Hepatocyte (in vitro differentiated cells): ENCODE measurements around the gene CLCNKB. TPM values are rescaled to one million over a fixed set of nuclear protein-coding genes. Genes with fewer than 3 reads are reported as not detected.
"Not testable (repeated sequence)": the region's sequence is repeated elsewhere in the genome, so short reads cannot be mapped to it uniquely, and the experiment has no call there.

Experiments
- DNase-seq: peaks from one replicate; pipeline ENCODE4 v3.0.0-alpha.2; 2016; ENCODE audit warnings: low spot score
- H2AFZ ChIP-seq: fragments of 200-600 bp; sonication (generic); 2 replicates; pipeline ENCODE4 v1.6.0; 2016; ENCODE audit warnings: antibody characterized with exemption, mild to moderate bottlenecking
- H3K27ac ChIP-seq: fragments of 200-600 bp; sonication (generic); 2 replicates; pipeline ENCODE4 v1.5.1; 2016; ENCODE audit warnings: mild to moderate bottlenecking
- H3K27me3 ChIP-seq: fragments of 200-600 bp; sonication (generic); 2 replicates; pipeline ENCODE4 v1.6.1; 2016
- H3K36me3 ChIP-seq: fragments of 200-600 bp; sonication (generic); replicated peaks from 2 replicates; pipeline ENCODE4 v1.5.1; 2016; ENCODE audit warnings: low read depth; ENCODE audit not compliant: insufficient read depth
- H3K4me1 ChIP-seq: fragments of 200-600 bp; sonication (generic); 2 replicates; pipeline ENCODE4 v1.5.1; 2016; ENCODE audit warnings: mild to moderate bottlenecking, moderate library complexity; ENCODE audit not compliant: insufficient read depth
- H3K4me2 ChIP-seq: fragments of 200-600 bp; sonication (generic); 2 replicates; pipeline ENCODE4 v1.6.0; 2016
- H3K4me3 ChIP-seq: fragments of 200-600 bp; sonication (generic); 2 replicates; pipeline ENCODE4 v1.5.1; 2016; ENCODE audit warnings: mild to moderate bottlenecking
- H3K79me2 ChIP-seq: fragments of 200-600 bp; sonication (generic); 2 replicates; pipeline ENCODE4 v1.6.0; 2017; ENCODE audit warnings: mild to moderate bottlenecking
- H3K9me2 ChIP-seq: fragments of 200-600 bp; sonication (generic); replicated peaks from 2 replicates; pipeline ENCODE4 v1.6.0; 2017; ENCODE audit warnings: mild to moderate bottlenecking; ENCODE audit not compliant: insufficient read depth
- H3K9me3 ChIP-seq: fragments of 200-600 bp; sonication (generic); 2 replicates; pipeline ENCODE4 v1.5.1; 2016; ENCODE audit warnings: low read depth, mild to moderate bottlenecking
- H4K20me1 ChIP-seq: fragments of 200-600 bp; sonication (generic); 2 replicates; pipeline ENCODE4 v1.6.0; 2016; ENCODE audit warnings: mild to moderate bottlenecking; ENCODE audit not compliant: insufficient read depth, poor library complexity, severe bottlenecking
- EZH2 ChIP-seq: fragments of 200-600 bp; sonication (generic); IDR thresholded peaks from 2 replicates; pipeline ENCODE4 v1.6.1; 2016; ENCODE audit warnings: antibody characterized with exemption, mild to moderate bottlenecking, borderline replicate concordance
- EZH2phosphoT487 ChIP-seq: fragments of 200-600 bp; sonication (generic); IDR thresholded peaks from one replicate; pipeline ENCODE4 v1.6.1; 2018; ENCODE audit warnings: antibody characterized with exemption, mild to moderate bottlenecking, low read depth, moderate library complexity; ENCODE audit not compliant: unreplicated experiment, severe bottlenecking
- WGBS: methylation state at CpG from one replicate; pipeline ENCODE4 v1.1.6; 2016; ENCODE audit warnings: low lambda C conversion rate; ENCODE audit errors: missing lambda C conversion rate; 5-methylcytosine and 5-hydroxymethylcytosine counted together
- polyA plus RNA-seq: library from polyadenylated mRNA; unstranded; fragments of >200 nt; fragmentation: Nextera tagmentation; extraction: Ambion mirVana; gene quantifications from 2 replicates; pipeline ENCODE4 v1.2.1, GENCODE V29; 2016
- total RNA-seq: library from RNA; depleted of rRNA; stranded (reverse); fragments of >200 nt; gene quantifications from 2 replicates; pipeline ENCODE4 v1.2.3, GENCODE V29; 2014
- TF ChIP-seq, protein P1 (sequence below): fragments of 200-600 bp; sonication (generic); IDR thresholded peaks from 2 replicates; pipeline ENCODE4 v1.5.1; 2016; ENCODE audit warnings: antibody characterized with exemption, mild to moderate bottlenecking; ENCODE audit not compliant: poor library complexity

Gene CLCNKB
- total and polyA plus RNA-seq, 2 experiments from 2014 or later, result 0.47 to 1.4 TPM

DNA sequence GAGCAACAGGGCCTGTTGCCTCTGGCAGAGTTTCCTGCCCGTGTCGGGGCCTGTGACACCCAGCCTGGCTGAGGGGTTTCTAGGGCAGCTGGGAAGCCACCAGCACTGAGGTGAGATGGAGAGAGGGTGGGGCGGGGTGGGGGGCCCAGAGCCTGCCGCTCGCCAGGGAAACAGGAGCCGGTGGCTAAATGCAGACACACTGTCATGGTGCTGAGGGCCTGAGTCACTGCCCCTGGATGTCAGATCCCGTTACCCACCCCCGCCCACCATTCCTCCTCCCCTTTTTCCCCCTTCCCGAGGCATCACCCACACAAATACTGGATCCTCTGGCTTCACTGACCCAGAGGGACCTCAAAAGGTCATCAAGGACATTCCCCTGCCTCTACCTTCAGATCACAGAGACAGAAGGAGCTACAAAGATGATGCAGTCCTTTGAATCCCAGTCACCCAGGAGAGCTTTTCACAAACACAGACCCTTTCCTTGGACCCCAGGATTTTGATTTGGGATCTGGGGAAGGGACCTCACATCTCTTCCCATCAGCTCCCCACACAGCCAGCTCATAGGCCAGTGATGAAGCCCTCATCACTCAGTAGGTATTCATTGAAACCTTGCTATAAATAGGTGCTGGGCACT, 23.8 kb upstream of the CLCNKB start:
- peak; percentile 44 for DNase-seq
- Histone ChIP-seq H3K4me2 (no peak overlapping the region), H3K9me2 (no peaks in the 10 kb centered on the region), H3K9me3 (no peaks in the 10 kb centered on the region), H3K4me1 (peaks cover 33% of the 10 kb centered on the region), H2AFZ (no peak overlapping the region), H3K4me3 (no peak overlapping the region), H3K36me3 (no peaks in the 10 kb centered on the region), H3K27me3 (no peaks in the 10 kb centered on the region), H4K20me1 (no peaks in the 10 kb centered on the region), H3K79me2 (no peaks in the 10 kb centered on the region), H3K27ac (peak overlapping the region; percentile 93)
- TF ChIP-seq EZH2phosphoT487 (no peak), EZH2 (no peak)
- TF ChIP-seq, protein P1, sequence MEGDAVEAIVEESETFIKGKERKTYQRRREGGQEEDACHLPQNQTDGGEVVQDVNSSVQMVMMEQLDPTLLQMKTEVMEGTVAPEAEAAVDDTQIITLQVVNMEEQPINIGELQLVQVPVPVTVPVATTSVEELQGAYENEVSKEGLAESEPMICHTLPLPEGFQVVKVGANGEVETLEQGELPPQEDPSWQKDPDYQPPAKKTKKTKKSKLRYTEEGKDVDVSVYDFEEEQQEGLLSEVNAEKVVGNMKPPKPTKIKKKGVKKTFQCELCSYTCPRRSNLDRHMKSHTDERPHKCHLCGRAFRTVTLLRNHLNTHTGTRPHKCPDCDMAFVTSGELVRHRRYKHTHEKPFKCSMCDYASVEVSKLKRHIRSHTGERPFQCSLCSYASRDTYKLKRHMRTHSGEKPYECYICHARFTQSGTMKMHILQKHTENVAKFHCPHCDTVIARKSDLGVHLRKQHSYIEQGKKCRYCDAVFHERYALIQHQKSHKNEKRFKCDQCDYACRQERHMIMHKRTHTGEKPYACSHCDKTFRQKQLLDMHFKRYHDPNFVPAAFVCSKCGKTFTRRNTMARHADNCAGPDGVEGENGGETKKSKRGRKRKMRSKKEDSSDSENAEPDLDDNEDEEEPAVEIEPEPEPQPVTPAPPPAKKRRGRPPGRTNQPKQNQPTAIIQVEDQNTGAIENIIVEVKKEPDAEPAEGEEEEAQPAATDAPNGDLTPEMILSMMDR, result no peak
- 30% methylated on average over 3 of the region's 9 CpGs for WGBS

DNA sequence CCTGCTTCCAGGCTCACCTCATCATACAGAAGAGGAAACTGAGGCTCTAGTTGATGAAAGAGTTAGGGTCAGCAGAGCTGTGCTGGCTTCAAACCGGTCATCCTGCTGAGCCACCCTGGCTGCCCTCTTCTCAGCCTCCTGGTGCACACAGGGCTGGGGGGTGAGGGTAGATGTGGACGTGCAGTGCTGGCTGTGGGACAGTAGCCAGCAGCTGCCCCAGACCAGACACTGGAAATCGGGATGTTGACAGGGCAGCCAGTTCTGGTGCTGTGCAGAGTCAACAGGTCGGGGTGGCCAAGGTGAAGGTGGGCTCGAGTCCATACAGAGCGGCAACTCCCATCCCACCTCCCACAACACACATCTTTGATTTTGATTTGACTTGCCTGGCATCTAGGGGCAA, 23.3 kb upstream of the CLCNKB start:
- H3K36me3 ChIP-seq, result no peaks in the 10 kb centered on the region
- H3K27ac ChIP-seq, result no peak overlapping the region
- no peak overlapping the region for H2AFZ ChIP-seq
- no peaks in the 10 kb centered on the region for H3K27me3 ChIP-seq
- H3K9me2 ChIP-seq, result no peaks in the 10 kb centered on the region
- 89% methylated on average over 6 of the region's 6 CpGs for WGBS
- no peaks in the 10 kb centered on the region for H4K20me1 ChIP-seq
- no peak overlapping the region for H3K4me3 ChIP-seq
- peaks cover 29% of the 10 kb centered on the region for H3K4me1 ChIP-seq
- TF ChIP-seq EZH2, result no peak
- TF ChIP-seq, protein P1, result no peak
- TF ChIP-seq EZH2phosphoT487, result no peak
- no peak overlapping the region for H3K4me2 ChIP-seq
- no peak for DNase-seq
- H3K9me3 ChIP-seq, result no peaks in the 10 kb centered on the region
- no peaks in the 10 kb centered on the region for H3K79me2 ChIP-seq

- not testable (repeated sequence) for H3K27ac ChIP-seq
Observed at GRCh38 chr1:16020878-16021277, 22.7 kb upstream of the CLCNKB start.

DNA sequence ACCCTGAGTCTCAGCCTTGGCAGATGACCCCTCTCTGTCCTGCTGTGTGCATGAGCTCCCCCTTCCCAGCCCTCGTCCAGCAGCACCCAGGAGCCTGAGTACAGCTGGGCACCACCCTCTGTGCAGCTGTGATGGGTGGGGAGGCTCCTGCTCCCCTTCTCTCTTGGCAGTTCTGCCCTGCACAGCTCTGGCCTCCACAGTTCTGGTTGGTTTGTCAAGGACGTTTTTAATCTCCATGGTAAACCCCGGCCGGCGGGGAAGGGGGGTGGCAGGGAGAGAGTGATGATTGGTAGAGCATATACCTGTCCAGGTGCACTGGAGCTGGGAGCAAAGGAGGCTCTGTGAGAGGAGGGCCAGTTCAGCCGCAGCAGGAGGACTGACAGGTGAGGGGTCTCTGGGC, 21.9 kb upstream of the CLCNKB start, which contains the start of gene CLCNKA:
Gene CLCNKA, plus strand, starts transcription at position 356 of the 400 bp plus-strand sequence. CDS start 584 bp downstream, outside the sequence.
- H3K27ac ChIP-seq, result no peak within 1 kb of the TSS
- H3K36me3 ChIP-seq, result no peaks in the 10 kb centered on the region
- 39% methylated on average over 6 of the region's 6 CpGs for WGBS
- H3K4me2 ChIP-seq, result no peak within 1 kb of the TSS
- no peak for TF ChIP-seq EZH2phosphoT487
- TF ChIP-seq EZH2, result no peak
- TF ChIP-seq, protein P1, result no peak
- H3K79me2 ChIP-seq, result no peaks in the 10 kb centered on the region
- no peaks in the 10 kb centered on the region for H3K9me3 ChIP-seq
- DNase-seq, result peak; percentile 48
- no peaks in the 10 kb centered on the region for H3K27me3 ChIP-seq
- H3K4me1 ChIP-seq, result peaks cover 25% of the 10 kb centered on the region
- H3K4me3 ChIP-seq, result no peak within 1 kb of the TSS
- H2AFZ ChIP-seq, result no peak within 1 kb of the TSS
- H3K9me2 ChIP-seq, result no peaks in the 10 kb centered on the region
- H4K20me1 ChIP-seq, result no peaks in the 10 kb centered on the region

More at GRCh38 chr1:16020878-16021277, 22.7 kb upstream of the CLCNKB start:
- not testable (repeated sequence) for DNase-seq, H3K9me3 ChIP-seq, H3K9me2 ChIP-seq, H2AFZ ChIP-seq, H3K27me3 ChIP-seq, H4K20me1 ChIP-seq, H3K4me2 ChIP-seq, H3K79me2 ChIP-seq, H3K36me3 ChIP-seq, H3K4me3 ChIP-seq
- peaks cover 29% of the 10 kb centered on the region for H3K4me1 ChIP-seq
- 91% methylated on average over 9 of the region's 9 CpGs for WGBS
